ENCODE data around the gene FGF7. TPM values are rescaled to one million over a fixed set of nuclear protein-coding genes. Genes with fewer than 3 reads are reported as not detected.
"Not testable (repeated sequence)": the region's sequence is repeated elsewhere in the genome, so short reads cannot be mapped to it uniquely, and the experiment has no call there.

FGF7 gene, protein sequence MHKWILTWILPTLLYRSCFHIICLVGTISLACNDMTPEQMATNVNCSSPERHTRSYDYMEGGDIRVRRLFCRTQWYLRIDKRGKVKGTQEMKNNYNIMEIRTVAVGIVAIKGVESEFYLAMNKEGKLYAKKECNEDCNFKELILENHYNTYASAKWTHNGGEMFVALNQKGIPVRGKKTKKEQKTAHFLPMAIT
- 10 to 100 TPM; 13.4 to 28.3 (median 20.7) TPM for polyA plus RNA-seq (ENCODE audit: insufficient read length in 4 of 4)

DNA sequence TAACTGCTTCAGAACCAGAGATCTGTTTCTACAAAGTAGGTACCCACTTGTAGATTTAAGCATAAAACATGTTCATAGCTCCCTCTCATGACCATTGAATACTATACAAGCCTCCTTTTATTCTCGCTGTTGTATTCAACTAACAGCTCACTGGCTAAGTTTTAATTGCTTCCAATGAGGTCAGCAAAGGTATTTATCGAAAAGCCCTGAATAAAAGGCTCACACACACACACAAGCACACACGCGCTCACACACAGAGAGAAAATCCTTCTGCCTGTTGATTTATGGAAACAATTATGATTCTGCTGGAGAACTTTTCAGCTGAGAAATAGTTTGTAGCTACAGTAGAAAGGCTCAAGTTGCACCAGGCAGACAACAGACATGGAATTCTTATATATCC lies at the start of gene FGF7:
Gene FGF7, plus strand, starts transcription at position 222 of the 400 bp plus-strand sequence. CDS start 1,056 bp downstream, outside the sequence.
- no peak for DNase-seq (ENCODE audit: low read depth in 4 of 4, low spot score in 3 of 4)

DNA sequence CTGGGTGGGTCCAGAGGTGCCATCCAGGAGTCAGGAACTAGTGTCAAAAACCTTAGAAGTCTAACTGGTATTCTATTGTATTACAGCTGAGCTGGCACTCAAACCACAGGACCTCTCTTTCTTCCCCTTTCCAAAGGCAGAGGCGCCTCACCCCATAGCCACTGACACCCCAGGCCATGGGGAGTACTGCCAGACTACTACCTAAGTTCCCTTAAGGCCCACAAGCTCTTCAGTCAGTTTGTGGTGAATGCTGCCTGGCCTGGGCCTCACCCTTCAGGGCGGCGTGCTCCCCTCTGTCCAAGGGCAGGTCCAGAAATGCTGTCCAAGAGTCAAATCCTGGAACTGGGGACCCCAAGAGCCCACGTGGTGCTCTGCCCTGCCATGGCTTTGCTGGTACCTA lies 43.0 kb upstream of the FGF7 start:
- DNase-seq (ENCODE audit: low read depth in 4 of 4, low spot score in 3 of 4): no peak

DNA sequence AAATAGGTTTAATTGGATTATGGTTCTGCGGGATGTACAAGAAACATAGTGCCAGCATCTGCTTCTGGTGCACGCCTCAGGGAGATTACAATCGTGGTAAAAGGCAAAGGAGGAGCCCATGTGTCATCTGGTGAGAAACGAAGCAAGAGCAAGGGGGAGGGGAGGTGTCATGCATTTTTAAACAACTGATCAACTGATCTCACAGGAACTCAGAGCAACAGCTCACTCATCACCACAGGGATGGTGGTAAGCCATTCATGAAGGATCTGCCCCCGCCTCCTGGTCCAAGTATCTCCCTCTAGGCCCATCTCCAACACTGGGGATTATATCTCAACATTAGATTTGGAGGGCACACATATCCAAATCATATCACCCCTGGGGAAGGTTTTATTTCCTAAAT lies 42.1 kb upstream of the FGF7 start:
- no peak for DNase-seq (ENCODE audit: low read depth in 4 of 4, low spot score in 3 of 4)

DNA sequence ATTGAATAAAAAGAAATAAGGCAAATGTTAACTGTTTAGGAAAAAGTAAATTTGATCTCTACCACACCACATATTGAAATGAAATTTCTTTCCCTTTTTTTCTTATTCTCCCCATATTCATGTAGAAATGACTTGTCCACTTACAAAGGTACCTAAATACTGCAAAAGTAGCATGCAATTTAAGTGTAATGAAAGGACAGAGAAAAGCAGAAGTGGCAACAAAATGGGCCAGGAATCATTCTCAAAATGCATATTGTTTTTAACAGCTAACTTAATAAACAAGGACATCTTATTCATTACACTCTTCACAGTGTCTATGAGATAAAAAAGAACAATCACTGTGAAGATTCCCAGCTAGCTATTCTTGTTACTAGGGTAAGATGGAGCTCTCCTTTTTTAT lies 40.6 kb upstream of the FGF7 start:
- DNase-seq (ENCODE audit: low read depth in 4 of 4, low spot score in 3 of 4): no peak

DNA sequence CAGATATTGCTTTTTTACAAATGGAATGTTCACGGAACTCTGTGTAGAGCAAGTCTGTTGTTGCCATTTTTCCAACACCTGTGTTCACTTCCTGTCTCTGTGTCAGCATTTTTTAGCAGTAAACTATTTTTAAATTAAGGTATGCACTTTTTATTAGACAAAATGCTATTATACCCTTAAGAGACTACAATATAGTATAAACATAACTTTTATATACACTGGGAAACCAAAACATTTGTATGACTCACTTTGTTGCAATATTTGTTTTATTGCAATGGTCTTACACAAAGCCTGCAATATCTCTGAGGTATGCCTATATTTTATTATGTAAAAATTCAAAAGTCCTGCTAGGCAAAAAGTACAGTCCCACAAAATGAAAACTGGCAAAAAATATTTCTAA lies 39.8 kb upstream of the FGF7 start:
- DNase-seq (ENCODE audit: low read depth in 4 of 4, low spot score in 3 of 4): no peak

DNA sequence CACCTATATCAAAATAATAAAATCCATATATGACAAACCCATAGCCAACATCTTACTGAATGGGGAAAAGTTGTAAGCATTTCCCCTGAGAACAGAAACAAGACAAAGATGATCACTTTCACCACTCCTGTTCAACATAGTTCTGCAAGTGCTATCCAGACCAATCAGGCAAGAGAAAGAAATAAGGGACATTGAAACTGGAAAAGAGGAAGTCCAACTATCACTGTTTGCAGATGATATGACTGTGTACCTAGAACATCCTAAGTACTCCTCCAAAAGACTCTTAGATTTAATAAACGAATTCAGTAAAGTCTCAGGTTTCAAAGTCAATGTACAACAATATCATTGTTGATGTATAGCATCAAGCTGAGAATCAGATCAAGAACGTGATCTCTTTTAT lies 35.6 kb upstream of the FGF7 start:
- no peak for DNase-seq (ENCODE audit: low read depth in 4 of 4, low spot score in 3 of 4)

DNA sequence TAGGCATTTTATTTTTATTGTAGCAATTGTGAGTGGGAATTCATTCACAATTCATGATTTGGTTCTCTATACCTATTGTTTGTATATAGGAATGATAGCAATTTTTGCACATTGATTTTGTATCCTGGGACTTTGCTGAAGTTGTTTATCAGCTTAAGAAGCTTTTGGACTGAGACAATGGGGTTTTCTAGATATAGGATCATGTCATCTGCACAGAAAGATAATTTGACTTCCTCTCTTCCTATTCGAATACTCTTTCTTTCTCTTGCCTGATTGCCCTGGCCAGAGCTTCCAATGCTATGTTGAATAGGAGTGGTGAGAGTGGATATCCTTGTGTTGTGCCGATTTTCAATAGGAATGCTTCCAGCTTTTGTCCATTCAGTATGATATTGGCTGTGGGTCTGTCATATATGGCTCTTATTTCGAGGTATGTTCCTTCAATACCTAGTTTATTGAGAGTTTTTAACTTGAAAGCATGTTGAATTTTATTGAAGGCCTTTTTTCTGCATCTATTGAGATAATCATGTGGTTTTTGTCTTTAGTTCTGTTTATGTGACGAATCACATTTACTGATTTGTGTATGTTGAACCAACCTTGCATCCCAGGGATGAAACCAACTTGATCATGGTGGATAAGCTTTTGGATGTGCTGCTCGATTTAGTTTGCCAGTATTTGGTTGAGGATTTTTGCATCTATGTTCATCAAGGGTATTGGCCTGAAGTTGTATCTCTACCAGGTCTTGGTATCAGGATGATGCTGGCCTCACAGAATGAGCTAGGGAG lies 20.3 kb upstream of the FGF7 start:
- not testable (repeated sequence) for DNase-seq (ENCODE audit: low read depth in 4 of 4, low spot score in 3 of 4)

DNA sequence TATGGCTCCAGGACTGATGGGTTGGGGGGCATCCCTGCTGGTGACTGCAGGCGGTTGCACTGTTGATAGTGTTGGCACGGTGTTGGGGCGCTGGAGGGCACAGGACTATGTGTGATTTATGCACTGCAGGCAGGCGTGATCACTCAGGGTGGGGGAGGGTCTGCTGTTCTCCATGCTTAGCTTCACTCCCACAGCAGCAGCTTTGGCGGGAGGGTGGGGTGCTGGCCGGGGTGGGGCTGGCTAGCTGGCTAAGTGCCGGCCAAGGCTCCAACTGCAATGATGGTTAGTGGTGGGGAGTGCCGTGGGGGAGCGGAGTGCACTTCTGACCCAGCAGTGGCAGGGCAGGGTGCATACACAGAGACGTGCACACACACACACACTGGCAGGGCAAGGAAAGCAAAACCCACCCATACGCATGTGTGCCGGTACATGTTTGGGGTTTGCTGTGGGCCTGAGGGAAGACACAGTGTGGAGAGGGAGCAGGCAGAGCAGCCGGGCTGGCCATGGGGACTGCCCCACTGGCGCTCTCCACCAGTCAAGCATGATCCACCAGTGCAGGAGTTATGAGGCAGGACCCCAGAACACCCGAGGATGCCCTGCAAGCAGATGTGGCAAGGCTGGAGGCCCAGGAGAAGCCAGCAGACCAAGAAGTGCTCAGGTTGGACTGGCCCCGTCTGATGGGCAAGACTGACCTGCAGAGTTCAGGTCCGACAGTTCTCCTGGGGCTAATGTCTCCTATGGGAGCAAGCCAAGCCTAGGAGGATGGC lies 16.5 kb upstream of the FGF7 start:
- no peak for DNase-seq (ENCODE audit: low read depth in 4 of 4, low spot score in 3 of 4)

DNA sequence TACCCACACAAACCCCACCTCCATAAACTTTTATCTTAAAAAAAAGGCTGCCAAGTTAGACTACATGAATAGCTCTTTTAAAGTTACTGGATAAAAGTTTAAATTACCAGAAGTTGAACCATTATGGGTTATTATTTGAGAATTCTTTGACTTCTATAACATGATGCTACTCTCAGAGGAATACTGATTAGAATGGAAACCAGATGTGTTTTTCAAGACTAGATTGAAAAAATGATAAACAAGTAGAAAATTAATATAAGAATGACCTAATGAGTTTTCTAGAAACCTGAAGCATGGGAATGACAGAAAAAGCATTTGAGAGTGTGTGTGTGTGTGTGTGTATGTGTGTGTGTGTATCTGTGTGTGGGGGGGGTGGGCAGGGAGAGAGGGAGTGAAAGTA lies 12.4 kb upstream of the FGF7 start:
- DNase-seq (ENCODE audit: low read depth in 4 of 4, low spot score in 3 of 4): no peak

DNA sequence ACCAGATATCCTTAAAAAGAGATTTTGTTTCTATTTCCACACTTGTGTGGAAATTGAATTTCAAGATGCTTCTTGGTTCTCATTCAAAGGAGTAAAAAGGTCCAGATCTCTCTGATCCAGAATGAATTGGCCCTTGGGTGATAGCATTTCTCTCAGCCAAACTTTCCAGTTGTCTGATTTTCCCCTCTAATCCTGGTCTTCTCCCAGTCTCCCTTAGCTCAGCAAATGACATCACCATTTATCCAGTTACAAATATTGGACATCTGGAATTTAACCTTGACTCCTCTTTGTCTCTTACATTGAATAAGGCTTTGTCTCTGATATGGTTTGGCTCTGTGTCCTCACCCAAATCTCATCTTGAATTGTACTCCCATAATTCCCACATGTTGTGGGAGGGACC lies 10.2 kb upstream of the FGF7 start:
- no peak for DNase-seq (ENCODE audit: low read depth in 4 of 4, low spot score in 3 of 4)

DNA sequence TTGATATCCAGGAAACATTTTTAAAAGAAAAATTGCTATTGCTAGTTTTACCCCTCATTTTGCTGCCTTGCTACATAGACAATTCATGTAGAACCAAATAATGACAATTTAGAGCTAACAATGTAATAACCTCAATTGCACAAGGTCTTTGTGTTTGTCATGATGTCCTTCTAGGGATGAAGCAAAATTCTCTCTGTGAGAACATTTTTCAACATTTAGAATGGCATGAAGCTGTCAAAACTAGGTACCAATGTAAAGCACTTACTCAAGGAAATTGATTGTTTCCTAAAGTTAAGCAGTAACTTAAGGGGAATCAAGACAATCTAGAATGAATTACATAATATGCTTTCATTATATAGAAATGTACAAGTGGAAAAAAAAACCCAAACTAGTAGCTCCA lies 7.9 kb upstream of the FGF7 start:
- DNase-seq (ENCODE audit: low read depth in 4 of 4, low spot score in 3 of 4): no peak

DNA sequence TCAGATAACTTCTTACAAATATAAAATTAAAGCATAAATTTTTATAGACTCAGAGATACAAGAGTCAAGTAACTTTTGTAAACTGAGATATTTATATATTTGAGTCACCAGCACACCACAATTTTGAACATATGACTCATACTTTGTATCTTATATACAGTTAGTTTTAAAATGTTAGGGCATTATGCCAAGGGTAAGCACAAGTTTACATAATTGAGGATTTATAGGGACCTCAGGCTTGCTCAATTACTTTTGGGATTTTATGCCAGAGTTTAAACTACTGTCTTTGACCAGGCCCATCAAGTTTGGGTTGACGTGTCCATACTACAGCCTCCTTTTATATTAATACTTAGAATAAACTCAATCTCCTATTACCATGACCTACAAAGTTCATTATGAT lies 7.4 kb upstream of the FGF7 start:
- DNase-seq (ENCODE audit: low read depth in 4 of 4, low spot score in 3 of 4): no peak

DNA sequence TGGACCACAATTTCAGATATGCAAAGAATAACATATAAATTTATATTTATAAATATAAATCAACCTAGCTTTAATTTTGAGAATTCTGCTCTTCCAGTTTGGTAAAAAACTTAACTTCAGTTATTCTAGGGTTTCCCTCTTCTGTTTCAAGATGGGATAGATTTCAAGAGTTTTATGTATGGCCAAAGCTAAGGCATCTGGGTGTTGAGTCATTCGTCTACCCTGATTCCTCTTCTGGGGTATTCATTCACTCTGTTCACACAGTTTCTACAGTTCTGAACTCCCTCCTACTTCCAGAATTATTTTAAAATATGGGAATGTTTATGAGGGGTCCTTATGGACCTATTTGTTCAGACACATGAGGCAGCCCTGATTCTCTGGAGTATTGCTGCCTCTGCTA lies 4.2 kb upstream of the FGF7 start:
- no peak for DNase-seq (ENCODE audit: low read depth in 4 of 4, low spot score in 3 of 4)

DNA sequence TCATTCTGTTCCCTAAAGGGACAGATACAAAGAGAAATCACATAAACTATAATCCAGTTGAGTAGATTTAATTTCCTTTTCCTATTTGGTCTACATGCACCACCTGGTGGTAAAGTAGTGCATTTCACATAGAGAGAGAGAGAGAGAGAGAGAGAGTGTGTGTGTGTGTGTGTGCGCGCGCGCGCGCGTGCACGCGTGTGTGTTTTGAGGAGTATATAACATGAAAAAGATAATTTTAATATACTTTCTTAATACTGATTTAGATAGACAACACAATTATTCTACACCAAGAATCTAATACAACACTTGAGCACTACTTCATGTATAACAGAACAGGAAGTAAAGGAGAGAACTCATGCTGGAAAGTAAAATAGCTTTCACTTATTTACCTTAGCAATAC lies 1.1 kb upstream of the FGF7 start:
- peak in 1 of 4 donors; percentile 63 for DNase-seq (ENCODE audit: low read depth in 4 of 4, low spot score in 3 of 4)

DNA sequence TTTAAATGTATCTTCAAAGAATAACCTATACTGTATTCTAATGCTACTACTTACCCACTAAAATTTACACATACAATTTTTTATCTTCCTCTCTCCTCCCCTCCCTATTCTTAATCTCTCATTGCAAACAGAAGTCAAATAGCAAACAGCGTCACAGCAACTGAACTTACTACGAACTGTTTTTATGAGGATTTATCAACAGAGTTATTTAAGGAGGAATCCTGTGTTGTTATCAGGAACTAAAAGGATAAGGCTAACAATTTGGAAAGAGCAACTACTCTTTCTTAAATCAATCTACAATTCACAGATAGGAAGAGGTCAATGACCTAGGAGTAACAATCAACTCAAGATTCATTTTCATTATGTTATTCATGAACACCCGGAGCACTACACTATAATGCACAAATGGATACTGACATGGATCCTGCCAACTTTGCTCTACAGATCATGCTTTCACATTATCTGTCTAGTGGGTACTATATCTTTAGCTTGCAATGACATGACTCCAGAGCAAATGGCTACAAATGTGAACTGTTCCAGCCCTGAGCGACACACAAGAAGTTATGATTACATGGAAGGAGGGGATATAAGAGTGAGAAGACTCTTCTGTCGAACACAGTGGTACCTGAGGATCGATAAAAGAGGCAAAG lies 984 bp downstream of the FGF7 start:
- DNase-seq (ENCODE audit: low read depth in 4 of 4, low spot score in 3 of 4): no peak

DNA sequence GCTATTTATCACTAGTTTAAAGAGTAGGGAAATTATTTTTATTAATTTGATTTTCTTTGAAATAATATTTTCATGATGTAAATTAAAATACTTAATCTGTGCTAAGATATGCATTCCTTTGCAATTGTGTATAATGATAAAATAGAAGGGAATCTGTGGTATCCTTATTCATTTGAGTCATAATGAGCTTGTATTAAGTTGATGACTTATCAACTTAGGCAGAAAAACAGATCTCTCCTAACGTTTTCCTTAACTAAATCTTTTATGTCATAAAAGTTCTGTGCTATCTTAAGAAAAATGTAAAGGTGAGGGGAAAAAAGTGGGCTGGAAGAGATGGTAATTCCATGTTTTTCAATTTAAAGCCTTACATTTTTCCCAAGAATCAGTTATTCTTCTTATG lies 1.9 kb downstream of the FGF7 start:
- DNase-seq (ENCODE audit: low read depth in 4 of 4, low spot score in 3 of 4): no peak

DNA sequence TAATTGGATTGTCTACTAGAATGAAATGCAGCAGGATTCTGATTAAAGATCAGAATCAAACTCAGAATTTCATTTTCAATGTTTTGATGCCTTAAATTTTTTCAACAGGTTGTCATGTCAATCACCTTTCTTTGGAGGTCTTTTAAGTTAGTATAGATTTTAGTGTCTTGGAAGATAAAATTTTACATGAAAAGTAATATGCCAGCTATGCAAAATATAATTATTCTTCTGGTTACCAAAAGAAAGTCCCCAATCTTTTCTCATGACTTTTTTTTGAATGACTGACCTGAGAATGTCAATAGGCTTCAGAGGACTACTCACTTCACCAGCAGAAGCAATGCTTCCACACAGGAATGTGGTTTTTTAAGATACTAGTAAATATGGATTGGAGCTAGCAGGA lies 4.3 kb downstream of the FGF7 start:
- no peak for DNase-seq (ENCODE audit: low read depth in 4 of 4, low spot score in 3 of 4)

DNA sequence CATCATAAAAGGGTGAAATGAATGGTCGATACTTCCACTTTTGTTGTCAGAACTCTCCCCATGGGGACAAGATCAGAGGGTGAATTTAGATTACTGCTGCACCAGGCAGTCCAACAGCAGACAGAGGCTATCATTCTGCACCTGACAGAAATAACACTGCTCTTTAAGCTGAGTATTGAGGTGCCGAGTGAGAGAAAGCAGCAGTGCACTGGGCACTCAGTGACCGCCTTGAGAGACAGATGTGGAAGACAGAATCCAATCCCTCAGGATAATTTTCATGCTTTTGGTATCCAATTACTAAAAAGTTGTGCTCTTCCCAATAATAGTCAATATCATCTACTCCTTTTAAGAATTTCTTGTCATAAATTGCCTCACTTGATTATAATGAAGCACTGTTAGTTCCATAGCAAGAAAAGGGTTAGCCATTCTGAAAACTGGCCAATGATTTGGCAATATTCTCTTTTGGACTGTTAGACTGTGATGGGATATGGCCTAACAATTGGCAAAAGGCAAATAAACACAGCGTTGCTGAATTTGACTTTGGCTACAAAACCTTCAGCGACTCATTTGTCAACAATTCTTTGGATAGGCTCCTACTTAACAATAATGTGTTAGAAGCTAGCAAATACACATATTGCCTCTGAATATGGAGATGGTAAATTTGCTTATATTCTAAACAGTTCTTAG lies 5.5 kb downstream of the FGF7 start:
- DNase-seq (ENCODE audit: low read depth in 4 of 4, low spot score in 3 of 4): no peak

DNA sequence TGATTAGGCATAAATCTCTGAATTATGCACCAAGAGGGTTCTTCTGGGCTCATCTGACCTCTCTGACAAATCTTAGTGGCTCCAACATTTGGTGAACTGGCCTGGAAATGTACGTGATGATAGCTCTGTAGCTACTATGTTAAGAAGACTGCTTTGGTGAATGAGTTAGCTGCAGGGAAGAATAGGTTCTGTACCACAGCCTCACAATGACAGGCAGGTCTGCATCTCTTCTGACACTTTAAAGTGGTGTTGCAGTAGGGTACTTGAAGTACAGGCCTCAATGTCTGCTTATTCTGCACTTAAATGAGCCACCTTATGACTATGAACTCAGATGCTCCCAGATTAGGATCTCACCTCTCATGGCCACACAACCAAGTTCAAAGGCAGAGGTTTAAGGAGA lies 7.0 kb downstream of the FGF7 start:
- no peak for DNase-seq (ENCODE audit: low read depth in 4 of 4, low spot score in 3 of 4)

DNA sequence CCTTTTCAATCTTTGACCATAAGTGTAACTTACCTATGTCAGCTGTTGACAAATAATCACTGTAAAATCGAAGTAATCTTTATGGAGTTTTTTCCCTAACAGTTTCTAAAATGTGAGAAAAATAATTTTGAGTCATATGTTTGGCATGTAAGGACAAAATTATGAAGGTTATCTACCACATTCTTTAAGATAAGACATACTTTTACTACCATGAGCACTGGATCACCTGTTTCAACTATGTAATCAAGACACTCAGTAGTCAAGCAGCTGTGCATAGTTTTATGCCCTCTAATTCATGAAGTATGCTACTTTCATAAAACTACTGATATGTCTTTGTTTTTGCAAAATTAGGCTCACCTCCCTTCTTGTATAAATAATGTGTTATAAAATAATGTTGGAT lies 12.1 kb downstream of the FGF7 start:
- no peak for DNase-seq (ENCODE audit: low read depth in 4 of 4, low spot score in 3 of 4)

DNA sequence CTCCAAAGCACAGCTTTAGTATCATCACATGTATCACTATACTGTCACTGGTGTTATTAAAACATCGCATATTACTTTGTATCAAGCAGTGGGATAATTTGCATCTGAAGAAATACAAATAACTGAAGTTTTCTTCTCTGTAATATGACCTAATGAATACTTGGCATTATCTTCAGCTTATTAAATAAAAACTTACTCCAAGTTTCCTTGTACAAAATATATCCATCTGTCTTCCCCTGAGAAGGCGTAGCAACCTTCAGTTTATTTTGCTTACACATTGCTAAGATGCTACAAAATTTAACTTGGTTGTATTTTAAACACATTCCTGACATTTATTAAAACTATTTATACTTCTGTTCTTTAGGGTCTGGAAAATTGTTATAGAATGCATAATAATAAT lies 13.7 kb downstream of the FGF7 start:
- DNase-seq (ENCODE audit: low read depth in 4 of 4, low spot score in 3 of 4): no peak
